RWPE2 (cell line): Measurements from ENCODE around the gene SLC39A3.

ENCODE experiments used
- ATAC-seq: fragments of 200-7000 bp; cut with Tn5 transposase; 3 replicates; pipeline ENCODE4 v1.9.1; 2021; ENCODE audit warnings: low read depth
- DNase-seq: peaks from one replicate; pipeline ENCODE4 v3.0.0-alpha.2; 2020; ENCODE audit warnings: low spot score
- H3K27ac ChIP-seq: fragments of 450-650 bp; 2 replicates; pipeline ENCODE4 v1.5.1; 2017; ENCODE audit warnings: mild to moderate bottlenecking; ENCODE audit not compliant: poor library complexity, severe bottlenecking
- H3K27me3 ChIP-seq: fragments of 250-450 bp; sonication (Bioruptor Pico); 2 replicates; pipeline ENCODE4 v1.5.1; 2021; ENCODE audit warnings: mild to moderate bottlenecking, moderate library complexity; ENCODE audit not compliant: insufficient read depth, poor library complexity, severe bottlenecking
- H3K36me3 ChIP-seq: fragments of 250-450 bp; sonication (Bioruptor Pico); 2 replicates; pipeline ENCODE4 v1.5.1; 2020; ENCODE audit warnings: low read depth, mild to moderate bottlenecking, moderate library complexity
- H3K4me1 ChIP-seq: fragments of 250-450 bp; sonication (Bioruptor Pico); 2 replicates; pipeline ENCODE4 v1.5.1; 2021; ENCODE audit warnings: mild to moderate bottlenecking, moderate library complexity; ENCODE audit not compliant: insufficient read depth, poor library complexity, severe bottlenecking
- H3K4me3 ChIP-seq: fragments of 250-450 bp; sonication (Bioruptor Pico); 2 replicates; pipeline ENCODE4 v1.5.1; 2021; ENCODE audit warnings: mild to moderate bottlenecking, moderate library complexity; ENCODE audit not compliant: severe bottlenecking
- H3K9me3 ChIP-seq: fragments of 250-450 bp; sonication (Bioruptor Pico); 2 replicates; pipeline ENCODE4 v1.5.1; 2021; ENCODE audit warnings: mild to moderate bottlenecking, moderate library complexity; ENCODE audit not compliant: severe bottlenecking
- TF ChIP-seq, protein P1 (sequence below): fragments of 450-650 bp; IDR thresholded peaks from one replicate; pipeline ENCODE4 v1.5.1; 2017; ENCODE audit warnings: mild to moderate bottlenecking, moderate library complexity; ENCODE audit not compliant: poor library complexity, severe bottlenecking

Gene SLC39A3

DNA sequence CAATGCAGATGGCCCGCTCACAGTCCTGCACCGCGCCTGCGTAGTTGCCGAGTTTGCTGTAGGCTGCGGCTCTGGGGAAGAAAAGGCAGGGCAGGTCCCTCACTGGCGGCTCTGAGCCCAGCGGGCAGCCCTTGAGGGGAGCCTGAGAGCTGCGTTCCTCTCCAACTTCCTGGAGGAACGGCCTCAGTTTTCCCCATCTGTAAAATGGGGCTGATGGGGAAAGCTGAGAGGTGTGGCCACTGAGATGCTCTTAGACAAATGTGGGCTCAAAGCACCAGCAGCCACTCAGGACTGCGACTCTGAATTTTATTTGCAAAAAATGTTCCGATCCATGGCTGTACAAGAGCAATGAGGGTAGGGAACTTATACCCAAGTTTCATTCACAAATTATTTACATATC is 23.9 kb upstream of the SLC39A3 start:
- DNase-seq: no peak
- H3K4me3 ChIP-seq: no peak overlapping the region
- TF ChIP-seq, protein P1, sequence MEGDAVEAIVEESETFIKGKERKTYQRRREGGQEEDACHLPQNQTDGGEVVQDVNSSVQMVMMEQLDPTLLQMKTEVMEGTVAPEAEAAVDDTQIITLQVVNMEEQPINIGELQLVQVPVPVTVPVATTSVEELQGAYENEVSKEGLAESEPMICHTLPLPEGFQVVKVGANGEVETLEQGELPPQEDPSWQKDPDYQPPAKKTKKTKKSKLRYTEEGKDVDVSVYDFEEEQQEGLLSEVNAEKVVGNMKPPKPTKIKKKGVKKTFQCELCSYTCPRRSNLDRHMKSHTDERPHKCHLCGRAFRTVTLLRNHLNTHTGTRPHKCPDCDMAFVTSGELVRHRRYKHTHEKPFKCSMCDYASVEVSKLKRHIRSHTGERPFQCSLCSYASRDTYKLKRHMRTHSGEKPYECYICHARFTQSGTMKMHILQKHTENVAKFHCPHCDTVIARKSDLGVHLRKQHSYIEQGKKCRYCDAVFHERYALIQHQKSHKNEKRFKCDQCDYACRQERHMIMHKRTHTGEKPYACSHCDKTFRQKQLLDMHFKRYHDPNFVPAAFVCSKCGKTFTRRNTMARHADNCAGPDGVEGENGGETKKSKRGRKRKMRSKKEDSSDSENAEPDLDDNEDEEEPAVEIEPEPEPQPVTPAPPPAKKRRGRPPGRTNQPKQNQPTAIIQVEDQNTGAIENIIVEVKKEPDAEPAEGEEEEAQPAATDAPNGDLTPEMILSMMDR: no peak
- H3K36me3 ChIP-seq: peaks cover 68% of the 10 kb centered on the region
- no peaks in the 10 kb centered on the region for H3K27me3 ChIP-seq
- no peak overlapping the region for H3K27ac ChIP-seq
- no peaks in the 10 kb centered on the region for H3K4me1 ChIP-seq
- no peak for ATAC-seq
- H3K9me3 ChIP-seq: no peaks in the 10 kb centered on the region

DNA sequence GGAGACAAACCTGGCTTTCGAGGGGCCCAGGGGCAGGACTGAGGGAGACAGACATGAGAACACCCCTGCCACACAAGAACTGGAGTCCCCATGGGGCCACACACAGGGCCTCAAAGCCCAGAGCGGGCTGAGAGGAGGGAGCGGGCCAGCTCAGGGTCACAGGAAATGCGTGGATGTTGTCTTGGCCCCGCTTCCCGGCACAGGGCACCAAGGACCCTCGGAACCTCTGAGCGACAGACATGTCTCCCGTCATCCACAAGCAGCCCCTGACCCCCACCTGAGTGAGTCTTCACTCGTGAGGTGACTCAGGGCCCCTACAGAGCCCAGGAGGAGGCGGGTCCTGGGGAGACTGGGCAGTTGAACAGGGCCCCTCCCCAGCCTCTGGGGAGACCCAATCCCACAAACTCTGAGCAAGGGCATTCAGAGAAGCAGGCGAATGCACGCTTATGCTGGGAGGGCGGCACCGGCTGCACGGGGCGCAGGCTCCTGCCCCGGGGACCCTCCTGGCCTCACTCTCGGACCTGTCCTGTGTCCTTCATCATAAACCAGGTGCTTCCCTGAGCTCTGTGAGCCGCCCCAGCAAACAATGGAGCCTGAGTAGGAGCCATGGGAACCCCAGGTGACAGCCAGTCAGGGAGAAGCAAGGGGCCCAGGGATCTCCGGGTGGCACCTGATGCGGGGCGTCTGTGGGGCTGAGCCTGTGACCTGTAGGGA is 23.1 kb upstream of the SLC39A3 start:
- H3K9me3 ChIP-seq: no peaks in the 10 kb centered on the region
- TF ChIP-seq, protein P1: no peak
- no peak for ATAC-seq
- H3K4me3 ChIP-seq: no peak overlapping the region
- no peak overlapping the region for H3K27ac ChIP-seq
- no peak for DNase-seq
- no peaks in the 10 kb centered on the region for H3K27me3 ChIP-seq
- peaks cover 60% of the 10 kb centered on the region for H3K36me3 ChIP-seq
- H3K4me1 ChIP-seq: no peaks in the 10 kb centered on the region

DNA sequence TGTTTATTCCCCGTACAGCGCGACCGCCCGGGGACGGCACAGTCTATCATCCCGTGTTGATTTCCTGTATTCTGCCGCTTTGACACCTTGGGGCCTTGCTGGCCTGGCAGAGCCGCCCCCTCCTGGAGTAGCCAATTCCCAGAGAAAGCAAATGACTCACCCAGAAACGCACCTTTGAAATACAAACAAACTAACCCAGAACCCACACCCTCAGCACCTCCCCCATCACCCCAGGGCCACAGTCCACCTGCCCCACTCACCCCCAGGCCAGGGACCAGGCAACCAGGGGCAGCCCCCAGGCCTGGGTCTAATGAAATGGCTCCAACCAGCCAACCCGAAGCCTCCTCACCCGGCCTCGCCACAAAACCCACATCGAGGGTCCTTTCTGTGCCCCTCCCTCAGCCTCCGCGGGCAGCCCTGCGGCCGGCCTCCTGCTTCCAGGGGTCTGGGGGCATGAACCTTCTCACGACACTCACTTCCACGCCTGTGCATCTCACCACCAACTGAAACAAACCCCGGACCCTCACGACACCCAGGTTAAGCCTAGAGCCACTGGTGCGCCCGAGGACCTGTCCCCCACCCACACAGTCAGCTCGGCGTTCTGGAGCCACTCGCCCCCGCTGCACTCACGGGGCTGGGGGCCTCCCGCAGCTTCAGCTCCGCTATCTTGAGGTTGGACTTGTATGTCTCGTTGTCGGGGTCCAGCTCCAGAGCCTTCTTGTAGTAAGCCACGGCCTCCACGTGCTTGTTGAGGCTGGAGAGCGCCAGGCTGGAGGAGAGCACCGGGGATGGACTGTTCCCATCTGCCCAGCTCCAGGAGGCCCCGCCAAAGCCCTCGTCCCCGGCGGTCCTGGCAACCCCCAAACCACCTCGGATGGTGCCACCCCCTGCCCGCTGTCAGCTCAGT is 22.3 kb upstream of the SLC39A3 start:
- Histone ChIP-seq H3K4me1 (no peaks in the 10 kb centered on the region), H3K4me3 (no peak overlapping the region), H3K36me3 (peaks cover 60% of the 10 kb centered on the region), H3K27me3 (no peaks in the 10 kb centered on the region), H3K27ac (no peak overlapping the region), H3K9me3 (no peaks in the 10 kb centered on the region)
- DNase-seq (no peak), ATAC-seq (no peak; the same call in 2 of the 3 replicates)
- TF ChIP-seq, protein P1: no peak

DNA sequence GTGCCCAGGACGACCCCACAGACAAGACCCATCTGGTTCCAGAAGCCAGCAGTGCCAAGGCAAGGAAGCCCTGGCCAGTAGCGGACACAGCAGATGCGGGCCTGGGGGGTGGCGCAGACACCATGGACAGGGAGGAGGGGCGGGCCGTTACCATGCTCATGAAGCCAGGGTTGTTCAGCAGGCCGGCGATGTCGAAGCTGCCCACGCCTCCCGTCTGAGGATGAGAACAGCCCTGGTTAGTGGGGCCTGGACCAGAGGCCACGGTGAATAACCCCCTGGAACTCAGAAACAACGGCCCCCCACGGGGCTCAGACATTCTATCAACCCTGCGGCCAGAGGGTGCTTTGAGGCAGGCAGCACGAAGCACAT is 21.5 kb upstream of the SLC39A3 start:
- no peak overlapping the region for H3K4me3 ChIP-seq
- no peaks in the 10 kb centered on the region for H3K27me3 ChIP-seq
- H3K36me3 ChIP-seq: peaks cover 57% of the 10 kb centered on the region
- H3K4me1 ChIP-seq: no peaks in the 10 kb centered on the region
- H3K9me3 ChIP-seq: no peaks in the 10 kb centered on the region
- H3K27ac ChIP-seq: no peak overlapping the region
- TF ChIP-seq, protein P1: no peak
- ATAC-seq (no peak), DNase-seq (no peak)

DNA sequence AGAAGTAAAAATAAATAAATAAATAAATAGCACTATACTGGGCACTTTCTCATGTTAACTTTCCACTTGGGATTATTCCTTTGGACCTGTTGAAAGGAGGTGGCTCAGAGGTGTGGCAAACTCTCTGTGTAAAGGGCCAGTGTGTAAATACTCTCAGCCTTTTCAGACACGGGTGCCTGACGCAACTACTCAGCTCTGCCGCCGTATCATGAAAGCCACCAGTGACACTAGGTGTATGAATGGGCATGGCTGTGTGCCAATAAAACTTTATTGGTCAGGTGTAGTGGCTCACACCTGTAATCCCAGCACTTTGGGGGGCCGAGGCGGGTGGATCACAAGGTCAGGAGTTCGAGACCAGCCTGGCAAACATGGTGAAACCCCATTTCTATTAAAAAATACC is 20.1 kb upstream of the SLC39A3 start:
- Histone ChIP-seq H3K4me1 (no peaks in the 10 kb centered on the region), H3K9me3 (no peaks in the 10 kb centered on the region), H3K4me3 (no peak overlapping the region), H3K27me3 (no peaks in the 10 kb centered on the region), H3K36me3 (peaks cover 44% of the 10 kb centered on the region), H3K27ac (no peak overlapping the region)
- DNase-seq: no peak
- ATAC-seq: no peak
- TF ChIP-seq, protein P1: no peak
